Neural cell (in vitro differentiated cells): Measurements from ENCODE around the gene OR52W1.

ENCODE experiments used
- CTCF ChIP-seq: fragments of 450-650 bp; IDR thresholded peaks from 2 replicates; pipeline ENCODE4 v1.5.1; 2014; ENCODE audit warnings: antibody characterized with exemption, mild to moderate bottlenecking, moderate library complexity; ENCODE audit not compliant: poor library complexity, severe bottlenecking
- EP300 ChIP-seq: fragments of 450-650 bp; conservative IDR thresholded peaks from 2 replicates; pipeline ENCODE4 v1.6.1; 2014; ENCODE audit warnings: antibody characterized with exemption, mild to moderate bottlenecking, moderate library complexity; ENCODE audit not compliant: poor library complexity, severe bottlenecking
- EZH2 ChIP-seq: fragments of 200-600, 300-800 bp; shearing (Covaris generic), sonication (generic); IDR thresholded peaks from 2 replicates; pipeline ENCODE4 v1.6.1; 2014; ENCODE audit warnings: antibody characterized with exemption, low read length, borderline replicate concordance, mild to moderate bottlenecking; ENCODE audit not compliant: insufficient read depth, poor library complexity, severe bottlenecking
- MXI1 ChIP-seq: fragments of 450-650 bp; conservative IDR thresholded peaks from 2 replicates; pipeline ENCODE4 v1.6.1; 2014; ENCODE audit warnings: antibody characterized with exemption, mild to moderate bottlenecking; ENCODE audit not compliant: poor library complexity, severe bottlenecking
- POLR2AphosphoS5 ChIP-seq: IDR thresholded peaks from 2 replicates; pipeline ENCODE4 v1.6.1; 2012
- RAD21 ChIP-seq: fragments of 450-650 bp; conservative IDR thresholded peaks from 2 replicates; pipeline ENCODE4 v1.6.1; 2014; ENCODE audit warnings: antibody characterized with exemption, mild to moderate bottlenecking, moderate library complexity
- SMC3 ChIP-seq: fragments of 450-650 bp; conservative IDR thresholded peaks from 2 replicates; pipeline ENCODE4 v1.6.1; 2014; ENCODE audit warnings: antibody characterized with exemption, mild to moderate bottlenecking, moderate library complexity; ENCODE audit not compliant: poor library complexity
- TAF1 ChIP-seq: IDR thresholded peaks from 2 replicates; pipeline ENCODE4 v1.6.1; 2012; ENCODE audit warnings: low read depth

GRCh38 chr11:6204706-6205105 lies 5.7 kb downstream of the OR52W1 start:
- TF ChIP-seq CTCF: no peak
- no peak for TF ChIP-seq EZH2
- TF ChIP-seq EP300: no peak
- no peak for TF ChIP-seq TAF1
- TF ChIP-seq RAD21: no peak
- no peak for TF ChIP-seq MXI1
- TF ChIP-seq POLR2AphosphoS5: no peak
- TF ChIP-seq SMC3: no peak
